ENCODE data around the gene MAP3K1.

MAP3K1 gene

GRCh38 chr5:56786346-56786745 is 29.0 kb upstream of the MAP3K1 start:
- no peak for TF ChIP-seq CTCF (IDR thresholded peaks at IDR 0.05; ENCODE audit: low read depth, low read length, missing control alignments)
- H3K4me3 ChIP-seq (ENCODE audit: low read depth, low read length), result no peak overlapping the region
- in situ Hi-C loops (cut with HindIII; ENCODE audit: low sequenced_read_pairs), result no loop called here
- no peak for DNase-seq (ENCODE audit: low read depth)

GRCh38 chr5:56791396-56791795 is 24.0 kb upstream of the MAP3K1 start:
- DNase-seq (ENCODE audit: low read depth), result no peak
- in situ Hi-C loops (cut with HindIII; ENCODE audit: low sequenced_read_pairs), result no loop called here
- no peak for TF ChIP-seq CTCF (IDR thresholded peaks at IDR 0.05; ENCODE audit: low read depth, low read length, missing control alignments)
- no peak overlapping the region for H3K4me3 ChIP-seq (ENCODE audit: low read depth, low read length)

- no peak for DNase-seq (ENCODE audit: low read depth)
- in situ Hi-C loops (cut with HindIII; ENCODE audit: low sequenced_read_pairs), result no loop called here
- TF ChIP-seq CTCF (IDR thresholded peaks at IDR 0.05; ENCODE audit: low read depth, low read length, missing control alignments), result no peak
- no peak overlapping the region for H3K4me3 ChIP-seq (ENCODE audit: low read depth, low read length)
Observed at GRCh38 chr5:56798521-56798920, 16.8 kb upstream of the MAP3K1 start.

GRCh38 chr5:56800186-56800585 is 15.2 kb upstream of the MAP3K1 start:
- DNase-seq (ENCODE audit: low read depth), result no peak
- no peak for TF ChIP-seq CTCF (IDR thresholded peaks at IDR 0.05; ENCODE audit: low read depth, low read length, missing control alignments)
- in situ Hi-C loops (cut with HindIII; ENCODE audit: low sequenced_read_pairs), result loop anchor here (5.0 kb wide), 1 partner anchor 103 kb away; no protein-coding TSS in a partner anchor
- no peak overlapping the region for H3K4me3 ChIP-seq (ENCODE audit: low read depth, low read length)

GRCh38 chr5:56801256-56801655 is 14.1 kb upstream of the MAP3K1 start:
- H3K4me3 ChIP-seq (ENCODE audit: low read depth, low read length), result no peak overlapping the region
- no peak for DNase-seq (ENCODE audit: low read depth)
- in situ Hi-C loops (cut with HindIII; ENCODE audit: low sequenced_read_pairs), result loop anchor here (5.0 kb wide), 1 partner anchor 104 kb away; no protein-coding TSS in a partner anchor
- TF ChIP-seq CTCF (IDR thresholded peaks at IDR 0.05; ENCODE audit: low read depth, low read length, missing control alignments), result no peak

- in situ Hi-C loops (cut with HindIII; ENCODE audit: low sequenced_read_pairs), result loop anchor here (5.0 kb wide), 1 partner anchor 105 kb away; no protein-coding TSS in a partner anchor
- TF ChIP-seq CTCF (IDR thresholded peaks at IDR 0.05; ENCODE audit: low read depth, low read length, missing control alignments), result no peak
- DNase-seq (ENCODE audit: low read depth), result no peak
- H3K4me3 ChIP-seq (ENCODE audit: low read depth, low read length), result no peak overlapping the region
Observed at GRCh38 chr5:56802205-56802604, 13.1 kb upstream of the MAP3K1 start.

- H3K4me3 ChIP-seq (ENCODE audit: low read depth, low read length), result no peak overlapping the region
- in situ Hi-C loops (cut with HindIII; ENCODE audit: low sequenced_read_pairs), result loop anchor here (5.0 kb wide), 1 partner anchor 106 kb away; no protein-coding TSS in a partner anchor
- no peak for TF ChIP-seq CTCF (IDR thresholded peaks at IDR 0.05; ENCODE audit: low read depth, low read length, missing control alignments)
- DNase-seq (ENCODE audit: low read depth), result no peak
Observed at GRCh38 chr5:56803025-56803424, 12.3 kb upstream of the MAP3K1 start.

Measured in astrocyte of the cerebellum (primary cell).